ENCODE data around the gene C16orf92.
"Not testable (repeated sequence)": the region's sequence is repeated elsewhere in the genome, so short reads cannot be mapped to it uniquely, and the experiment has no call there.

Gene C16orf92

GRCh38 chr16:30005341-30006094 is 17.5 kb upstream of the C16orf92 start:
- DNase-seq: peak; percentile 86

- DNase-seq: peak; percentile 23
Measured at GRCh38 chr16:30006095-30006473, 16.9 kb upstream of the C16orf92 start.

GRCh38 chr16:30006659-30007377 is 16.2 kb upstream of the C16orf92 start:
- DNase-seq: no peak

DNA sequence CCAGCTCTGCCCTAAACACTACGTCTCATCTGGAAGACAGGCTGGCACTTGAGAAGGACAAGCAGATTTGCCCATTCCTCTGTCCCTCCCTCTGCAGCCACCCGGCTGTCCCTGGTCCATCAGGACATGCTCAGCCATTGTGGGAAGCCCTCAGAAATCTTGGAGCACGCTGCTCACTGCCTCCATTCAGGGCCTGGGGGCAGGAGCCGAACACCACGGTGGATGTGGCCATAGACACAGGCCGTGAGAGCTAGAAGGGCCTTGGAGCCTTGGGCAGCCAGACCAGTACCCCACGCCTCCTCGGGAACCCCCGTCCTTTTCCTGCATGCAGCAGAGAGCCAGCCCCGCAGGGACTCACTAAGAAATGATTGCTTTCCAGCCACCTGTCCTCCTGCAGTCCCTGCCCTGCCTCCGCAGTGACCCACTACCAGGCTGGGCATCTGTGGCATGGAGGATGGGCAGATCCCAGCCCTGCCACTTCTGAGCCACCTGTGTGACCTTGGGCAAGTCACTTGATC is 15.6 kb upstream of the C16orf92 start:
- no peak for DNase-seq

DNA sequence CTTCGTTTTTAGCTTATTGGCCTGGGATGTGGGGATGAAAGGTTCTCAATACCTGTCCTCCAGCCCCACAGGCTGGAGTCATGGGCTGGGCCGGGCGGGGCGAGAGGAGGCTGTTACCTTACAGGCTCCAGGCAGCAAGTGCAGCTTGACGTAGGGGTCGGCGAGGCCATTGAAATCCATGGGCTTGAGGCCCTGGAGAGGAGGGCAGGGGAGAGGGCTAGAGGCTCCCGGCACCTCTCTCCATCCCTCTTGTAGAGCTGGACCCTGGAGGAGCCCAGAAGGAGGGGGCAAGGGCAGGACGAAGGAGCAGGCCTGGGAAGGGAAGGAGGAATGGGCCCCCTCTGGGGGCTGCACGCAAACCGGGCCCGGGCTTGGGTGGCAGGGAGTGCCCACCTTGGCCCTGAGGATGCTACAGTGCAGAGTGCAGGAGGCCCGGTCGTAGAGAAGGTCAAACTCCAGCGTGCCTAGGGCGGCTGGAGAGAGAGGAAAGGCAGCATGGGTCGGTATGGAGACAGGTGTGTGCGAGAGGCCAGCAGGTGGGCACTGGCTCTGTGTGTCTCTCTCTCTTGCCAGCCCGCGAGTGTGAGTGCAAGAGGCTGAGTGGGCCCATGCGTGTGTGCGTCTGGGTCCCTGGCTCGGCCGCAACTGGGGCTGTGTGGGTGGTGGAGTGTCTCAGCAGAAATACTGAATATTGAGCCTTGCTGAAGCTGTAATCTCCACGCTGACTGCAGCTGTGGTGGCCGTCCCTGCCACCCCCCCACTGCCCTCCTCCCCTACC is 13.7 kb upstream of the C16orf92 start:
- DNase-seq: peak; percentile 57

GRCh38 chr16:30009990-30010843 is 12.8 kb upstream of the C16orf92 start:
- peak; percentile 26 for DNase-seq

DNA sequence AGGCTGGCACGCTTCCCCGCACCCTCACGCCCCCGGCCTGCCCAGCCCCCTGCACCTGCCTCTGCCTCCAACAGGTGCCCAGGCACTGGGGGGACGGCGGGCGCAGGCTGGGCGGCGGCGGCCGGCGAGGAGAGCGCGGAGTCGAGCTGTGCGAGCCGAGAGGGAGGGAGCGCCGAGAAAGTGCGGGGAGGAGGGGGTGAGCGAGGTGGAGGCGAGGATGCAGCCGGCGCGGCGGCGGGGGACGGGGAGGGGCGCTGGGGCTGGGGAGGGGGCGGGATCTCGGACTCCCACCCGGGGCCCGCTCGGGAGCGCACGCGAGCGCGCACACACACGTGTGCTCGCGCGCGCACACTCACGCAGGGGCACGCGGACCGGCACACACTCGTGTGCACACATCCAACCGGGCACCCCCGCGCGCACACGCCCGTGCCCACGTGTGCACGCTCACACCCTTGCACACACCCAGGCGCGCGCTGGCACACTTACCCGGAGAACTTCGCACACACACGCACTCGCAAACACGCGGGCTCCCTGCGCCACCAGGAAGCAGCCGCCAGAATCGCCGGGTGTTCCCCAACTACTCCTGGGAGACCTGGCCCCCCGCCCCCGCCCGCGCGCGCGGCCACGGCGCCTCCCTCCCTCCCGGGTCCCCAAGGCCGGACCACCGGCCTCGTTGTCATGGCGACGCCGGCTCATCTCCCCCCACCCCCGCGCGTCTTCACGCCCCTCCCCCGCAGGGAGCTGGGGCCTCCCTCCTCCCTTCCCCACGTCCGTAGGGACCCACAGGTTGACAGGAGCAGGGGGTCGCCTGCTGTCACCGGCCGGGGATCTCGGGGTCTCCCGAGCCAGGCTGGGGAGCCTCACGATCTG is 11.9 kb upstream of the C16orf92 start, which contains the start of gene DOC2A:
DOC2A (minus strand) TSS at position 184 of the 870 bp plus-strand sequence. CDS start 805 bp downstream, outside the sequence.
- peak; percentile 59 for DNase-seq

DNA sequence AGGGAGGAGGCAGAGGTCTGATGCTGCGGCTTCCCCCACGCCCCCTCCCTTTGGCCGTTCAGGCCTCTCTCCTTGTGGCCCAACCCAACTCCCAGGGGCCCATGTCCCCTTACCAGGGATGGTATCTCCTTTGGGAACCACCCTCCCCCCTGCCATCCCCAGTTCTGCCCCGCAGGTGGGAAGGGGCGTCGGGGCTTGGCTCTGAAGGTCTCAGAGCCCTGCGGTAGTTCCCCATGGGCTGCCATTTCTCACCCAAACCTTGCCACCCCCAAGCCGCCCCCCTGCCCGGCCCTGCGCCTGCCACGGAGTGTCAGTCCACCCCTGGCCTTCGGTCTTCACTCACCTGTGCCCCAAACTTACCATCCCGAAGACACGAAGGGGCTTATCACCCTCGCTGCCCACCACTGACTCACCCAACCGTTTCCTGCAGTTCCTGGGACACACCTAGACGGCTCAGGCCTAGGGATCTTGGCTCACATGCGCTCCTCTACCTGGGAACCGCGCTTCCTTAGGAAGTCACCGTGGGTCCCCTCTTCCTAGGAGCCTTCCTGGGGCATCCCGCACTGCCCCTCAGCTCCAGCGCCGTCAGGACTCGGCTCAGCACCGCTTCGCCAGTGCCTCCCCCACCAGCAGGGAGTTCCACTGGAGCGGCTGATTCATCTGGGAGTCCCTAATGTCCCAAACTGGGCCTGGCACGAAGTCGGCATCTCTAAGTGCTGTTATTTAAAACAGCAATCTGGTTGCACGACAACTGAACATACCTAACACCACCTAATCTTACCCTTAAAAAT is 11.1 kb upstream of the C16orf92 start:
- DNase-seq: no peak

DNA sequence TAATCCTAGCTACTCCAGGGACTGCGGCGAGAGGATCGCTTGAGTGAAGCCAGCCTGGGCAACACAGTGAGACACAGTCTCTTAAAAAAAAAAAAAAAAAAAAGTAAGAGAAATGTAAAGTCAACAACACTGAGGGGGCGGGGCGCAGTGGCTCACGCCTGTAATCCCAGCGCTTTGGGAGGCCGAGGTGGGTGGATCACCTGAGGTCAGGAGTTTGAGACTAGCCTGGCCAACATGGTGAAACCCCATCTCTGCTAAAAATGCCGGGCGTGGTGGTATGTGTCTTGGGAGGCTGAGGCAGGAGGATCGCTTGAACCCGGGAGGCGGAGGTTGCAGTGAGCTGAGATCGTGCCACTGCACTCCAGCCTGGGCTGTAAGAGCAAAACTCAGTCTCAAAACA is 10.4 kb upstream of the C16orf92 start:
- not testable (repeated sequence) for DNase-seq

GRCh38 chr16:30015450-30015849 is 7.5 kb upstream of the C16orf92 start:
- DNase-seq: not testable (repeated sequence)

DNA sequence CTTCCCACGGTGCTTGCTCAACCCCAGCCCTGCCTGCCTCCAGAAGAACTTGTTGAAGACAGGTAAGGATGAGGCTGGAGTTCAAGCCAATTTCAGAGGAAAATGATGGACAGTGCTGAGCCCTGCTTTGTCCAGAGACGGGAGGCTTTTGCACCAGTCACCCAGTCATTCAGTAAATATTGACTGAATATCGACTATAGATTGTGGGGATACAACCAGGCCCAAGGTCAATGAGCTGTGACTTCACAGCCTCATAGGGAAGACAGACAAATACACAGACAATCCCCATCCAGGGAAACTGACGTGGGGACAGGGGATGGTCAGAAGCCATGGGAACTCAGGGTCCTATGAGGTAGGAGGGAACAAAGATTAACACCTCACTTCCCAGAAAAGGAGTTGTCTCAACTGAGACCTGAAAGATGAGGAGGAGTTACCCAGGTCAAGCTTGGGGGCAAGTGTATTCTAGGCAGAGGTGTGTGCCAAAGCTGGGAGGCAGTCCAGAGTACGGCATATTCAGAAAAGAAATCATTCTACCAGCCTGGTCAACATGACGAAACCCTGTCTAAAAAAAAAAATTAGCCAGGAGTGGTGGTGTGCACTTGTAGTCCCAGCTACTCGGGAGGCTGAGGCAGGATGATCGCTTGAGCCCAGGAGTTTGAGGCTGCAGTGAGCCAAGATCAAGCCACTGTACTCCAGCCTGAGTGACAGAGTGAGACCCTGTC is 6.3 kb upstream of the C16orf92 start:
- no peak for DNase-seq

DNA sequence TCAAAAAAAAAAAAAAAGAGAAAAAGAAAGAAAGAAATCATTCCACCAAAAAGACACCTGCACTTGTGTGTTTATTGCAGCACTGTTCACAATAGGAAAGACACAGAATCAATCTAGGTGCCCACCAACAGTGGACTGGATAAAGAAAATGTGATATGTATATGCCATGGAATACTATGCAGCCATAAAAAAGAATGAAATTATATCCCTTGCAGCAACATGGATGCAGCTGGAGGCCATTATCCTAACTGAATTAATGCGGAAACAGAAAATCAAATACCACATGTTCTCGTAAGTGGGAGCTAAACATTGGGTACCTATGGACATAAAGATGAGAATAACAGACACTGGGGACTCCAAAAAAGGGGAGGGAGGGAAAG is 5.7 kb upstream of the C16orf92 start:
- DNase-seq: no peak

DNA sequence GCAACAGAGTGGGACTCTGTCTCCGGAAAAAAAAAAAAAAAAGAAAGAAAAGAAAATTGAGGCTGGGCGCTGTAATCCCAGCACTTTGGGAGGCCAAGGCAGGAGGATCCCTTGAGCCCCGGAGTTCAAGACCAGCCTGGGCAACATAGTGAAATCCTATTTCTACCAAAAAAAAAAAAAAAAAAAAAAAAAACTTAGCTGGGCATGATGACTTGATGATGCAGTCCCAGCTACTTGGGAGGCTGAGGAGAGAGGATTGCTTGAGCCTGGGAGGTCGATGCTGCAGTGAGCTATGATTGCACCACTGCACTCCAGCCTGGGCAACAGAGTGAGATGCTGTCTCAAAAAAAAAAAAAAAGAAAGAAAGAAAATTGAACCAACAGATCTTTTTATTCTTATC is 5.1 kb upstream of the C16orf92 start:
- DNase-seq: not testable (repeated sequence)

DNA sequence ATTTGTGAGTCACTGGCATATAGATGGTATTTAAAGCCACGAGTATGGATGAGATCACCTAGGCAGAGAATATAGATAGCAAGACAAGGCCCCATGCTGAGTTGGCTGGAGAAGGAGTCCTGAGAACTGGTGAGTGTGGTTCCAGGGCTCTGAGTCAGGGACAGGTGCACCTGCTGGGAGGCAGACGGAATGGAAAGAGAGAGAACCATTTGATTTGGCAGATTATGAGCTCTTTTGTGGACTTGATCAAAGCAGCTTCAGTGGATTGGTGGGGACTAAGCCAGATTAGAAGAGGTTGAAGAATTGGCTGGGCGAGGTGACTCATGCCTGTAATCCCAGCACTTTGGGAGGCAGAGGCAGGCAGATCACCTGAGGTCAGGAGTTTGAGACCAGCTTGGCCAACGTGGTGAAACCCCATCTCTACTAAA is 4.3 kb upstream of the C16orf92 start:
- peak; percentile 64 for DNase-seq

GRCh38 chr16:30023586-30023985 is 588 bp downstream of the C16orf92 start:
- DNase-seq: no peak

- no peak for DNase-seq
Measured at GRCh38 chr16:30024451-30024850, 1.5 kb downstream of the C16orf92 start.

- DNase-seq: no peak
Measured at GRCh38 chr16:30025156-30025555, 2.2 kb downstream of the C16orf92 start.

DNA sequence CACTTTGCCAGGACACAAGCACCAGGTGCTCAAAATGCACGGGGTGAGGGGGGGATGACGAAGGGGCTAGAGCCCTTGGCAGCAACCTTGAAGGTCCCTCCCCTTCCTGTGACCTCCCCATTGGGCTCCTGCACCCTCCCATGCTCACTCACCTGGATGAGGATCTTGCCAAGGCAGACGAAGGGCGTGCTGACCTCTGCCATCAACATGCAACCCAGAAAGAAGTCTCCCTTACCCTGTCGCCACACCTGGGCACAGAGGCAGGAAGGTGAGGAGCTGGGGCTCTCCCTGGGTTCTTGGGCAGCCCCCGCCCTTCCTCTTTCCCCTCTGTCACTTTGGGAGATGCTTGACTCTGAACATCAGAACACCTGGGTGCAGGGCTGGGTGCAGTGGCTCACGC is 2.6 kb downstream of the C16orf92 start:
- DNase-seq: no peak

DNA sequence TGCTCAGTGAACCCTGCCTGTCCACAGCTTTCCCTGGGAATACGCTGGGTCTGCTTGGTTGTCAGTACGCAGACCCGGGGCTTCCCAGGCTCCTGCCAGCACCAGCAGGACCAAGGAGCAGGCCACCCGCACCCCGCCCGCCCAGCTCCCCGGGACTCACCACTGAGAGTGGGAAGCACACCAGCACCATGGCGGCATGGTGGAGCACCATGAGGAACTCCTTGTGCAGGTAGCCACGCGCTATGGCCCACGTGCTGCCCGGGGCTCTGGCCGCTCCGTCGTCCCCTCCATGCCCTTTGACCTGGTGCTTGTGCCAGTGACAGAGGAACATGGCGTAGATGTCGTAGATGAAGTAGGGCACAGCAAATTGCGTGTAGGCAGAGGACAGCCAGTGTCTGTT is 3.5 kb downstream of the C16orf92 start:
- no peak for DNase-seq

All from DMS53 (cell line).